DOHH2 (cell line): ENCODE measurements around the gene KRTAP4-4.

Source experiments
- CTCF ChIP-seq: fragments of 200-600 bp; sonication (generic); IDR thresholded peaks from one replicate; pipeline ENCODE4 v1.5.1; 2014; ENCODE audit warnings: antibody characterized with exemption, mild to moderate bottlenecking, low read depth, low read length; ENCODE audit not compliant: poor library complexity, severe bottlenecking
- EZH2phosphoT487 ChIP-seq: fragments of 200-600 bp; sonication (generic); IDR thresholded peaks from 2 replicates; pipeline ENCODE4 v1.6.1; 2017; ENCODE audit warnings: borderline replicate concordance, mild to moderate bottlenecking, antibody characterized with exemption, low read length, moderate library complexity, mixed read lengths

GRCh38 chr17:41116297-41116696, 44.3 kb downstream of the KRTAP4-4 start:
- TF ChIP-seq CTCF (no peak), EZH2phosphoT487 (no peak)
